ENCODE measurements around the gene IFI27.

DNA sequence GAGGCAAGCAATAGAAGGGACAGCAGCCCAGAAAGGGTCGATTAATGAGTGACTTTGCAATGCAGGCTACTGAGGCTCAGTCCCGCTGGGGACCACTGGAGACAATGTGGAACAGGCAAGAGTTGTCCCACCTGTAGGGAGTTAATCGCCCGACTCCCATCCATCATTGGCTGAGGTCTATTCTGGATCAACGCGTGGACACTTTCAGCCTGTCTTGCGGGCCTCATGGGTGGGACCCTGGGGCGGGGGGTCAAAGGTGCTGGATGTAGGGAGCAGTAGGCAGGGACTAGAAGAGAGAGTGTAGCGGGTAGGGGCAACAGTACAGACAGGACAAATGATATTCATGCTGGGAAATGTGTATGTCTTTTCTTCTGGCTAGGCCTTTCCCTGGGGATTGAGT is 12.8 kb downstream of the IFI27 start:
- TF ChIP-seq SUZ12 (IDR thresholded peaks at IDR 0.05; ENCODE audit: extremely low read depth, insufficient read depth, insufficient read length), result no peak
- TF ChIP-seq YY1 (IDR thresholded peaks at IDR 0.05; ENCODE audit: insufficient read depth, insufficient read length), result no peak
